Right lobe of liver (tissue), 4 donors: ENCODE data around the gene CCDC28B.

Experiments
- CTCF ChIP-seq, 4 donors: fragments of 200-600 bp in 3 of 4; fragments of 450-650 bp in 1 of 4; IDR thresholded peaks; one replicate each; pipeline versions ENCODE4 v1.5.1 to v1.8.0; 2016 to 2022; ENCODE audit warnings: antibody characterized with exemption in 4 of 4, mild to moderate bottlenecking in 2 of 4
- POLR2A ChIP-seq: fragments of 450-650 bp; IDR thresholded peaks from one replicate; pipeline ENCODE4 v1.6.1; 2017; ENCODE audit warnings: antibody characterized with exemption, mild to moderate bottlenecking
- donor health status: DM: no; HTN: no; CAD: no.
- donor health status: DM: no; HTN: no; CAD: no.
- donor health status: DM: no; HTN: yes; CAD: no.

- no peak for TF ChIP-seq CTCF (IDR thresholded peaks at IDR 0.05)
- no peak for TF ChIP-seq POLR2A
Observed at GRCh38 chr1:32172621-32173245, 27.7 kb upstream of the CCDC28B start.
